DMS114 treated with DMSO at 0.1 percent for 48 hours (cell line): ENCODE data around the gene PRKCZ.

Experiments used
- DNase-seq: peaks from one replicate; lab custom pipeline; 2025; ENCODE audit not compliant: unreplicated experiment; lab: John Stamatoyannopoulos, UW

PRKCZ gene

GRCh38 chr1:2024451-2024850, 25.8 kb upstream of the PRKCZ start:
- DNase-seq = no peak

- no peak for DNase-seq
These were observed 25.3 kb upstream of the PRKCZ start for GRCh38 chr1:2024887-2025286.

- no peak for DNase-seq
These were observed 24.7 kb upstream of the PRKCZ start for GRCh38 chr1:2025491-2025981.

GRCh38 chr1:2027961-2028583, 22.1 kb upstream of the PRKCZ start:
- no peak for DNase-seq

- no peak for DNase-seq
These were observed 21.2 kb upstream of the PRKCZ start for GRCh38 chr1:2028870-2029560.

- DNase-seq = no peak
These were observed 20.6 kb upstream of the PRKCZ start for GRCh38 chr1:2029561-2029960.

- no peak for DNase-seq
These were observed 19.9 kb upstream of the PRKCZ start for GRCh38 chr1:2030076-2030871.

GRCh38 chr1:2031546-2032540, 18.4 kb upstream of the PRKCZ start:
- no peak for DNase-seq

GRCh38 chr1:2032737-2033136, 17.5 kb upstream of the PRKCZ start:
- DNase-seq = no peak

GRCh38 chr1:2033165-2033564, 17.0 kb upstream of the PRKCZ start:
- no peak for DNase-seq

GRCh38 chr1:2036287-2036686, 13.9 kb upstream of the PRKCZ start:
- DNase-seq = no peak

- DNase-seq = no peak
These were observed 12.8 kb upstream of the PRKCZ start for GRCh38 chr1:2037314-2037979.

GRCh38 chr1:2038229-2038628, 12.0 kb upstream of the PRKCZ start:
- no peak for DNase-seq

GRCh38 chr1:2039251-2039650, 11.0 kb upstream of the PRKCZ start:
- DNase-seq = no peak

- DNase-seq = no peak
These were observed 8.9 kb upstream of the PRKCZ start for GRCh38 chr1:2041305-2041704.

GRCh38 chr1:2041887-2042286, 8.3 kb upstream of the PRKCZ start:
- DNase-seq = no peak

- no peak for DNase-seq
These were observed 7.1 kb upstream of the PRKCZ start for GRCh38 chr1:2042830-2043773.

- no peak for DNase-seq
These were observed 6.3 kb upstream of the PRKCZ start for GRCh38 chr1:2043886-2044285.
